ENCODE measurements around the gene RALGAPA2. TPM values are rescaled to one million over a fixed set of nuclear protein-coding genes. Genes with fewer than 3 reads are reported as not detected.

RALGAPA2 gene
- total and polyA plus RNA-seq, 8 donors, result 9.6 to 41.7 (median 24.5) TPM

- Histone ChIP-seq H3K27ac (no peak overlapping the region), H3K4me3 (no peak overlapping the region), H3K9me3 (no peaks in the 10 kb centered on the region), H3K36me3 (no peaks in the 10 kb centered on the region), H3K27me3 (no peaks in the 10 kb centered on the region), H3K4me1 (peaks cover 0 to 12% (median 6%) of the 10 kb centered on the region in 3 donors)
- FAIRE-seq, result no peak
- intact Hi-C loops (cut with DNase I), result no loop called here
- WGBS, 2 donors, result 95 to 96% methylated on average over 4 of the region's 4 CpGs
- DNase-seq, result no peak
- TF ChIP-seq CTCF (IDR thresholded peaks at IDR 0.05), result no peak
- no peak for ATAC-seq
Observed at GRCh38 chr20:20691477-20692235, 20.8 kb downstream of the RALGAPA2 start.

GRCh38 chr20:20690676-20691476, 21.6 kb downstream of the RALGAPA2 start:
- DNase-seq, result no peak
- 75 to 78% methylated on average over 8 of the region's 8 CpGs for WGBS, 2 donors
- Histone ChIP-seq H3K27me3 (no peaks in the 10 kb centered on the region), H3K9me3 (no peaks in the 10 kb centered on the region), H3K4me1 (peaks cover 0 to 12% (median 6%) of the 10 kb centered on the region in 3 donors), H3K4me3 (no peak overlapping the region), H3K27ac (no peak overlapping the region), H3K36me3 (no peaks in the 10 kb centered on the region)
- TF ChIP-seq CTCF (IDR thresholded peaks at IDR 0.05), result no peak
- intact Hi-C loops (cut with DNase I), result no loop called here
- ATAC-seq, result peak in 3 of 4 donors; percentile 60 to 65 (median 62)
- FAIRE-seq, result no peak

- H3K4me1 ChIP-seq, result peaks cover 0 to 6% (median 0%) of the 10 kb centered on the region in 3 donors
- ATAC-seq (no peak), DNase-seq (no peak), FAIRE-seq (no peak)
- H3K27ac ChIP-seq, result no peak overlapping the region
- no peak overlapping the region for H3K4me3 ChIP-seq
- no peaks in the 10 kb centered on the region for H3K36me3 ChIP-seq
- intact Hi-C loops (cut with DNase I), result no loop called here
- TF ChIP-seq CTCF (IDR thresholded peaks at IDR 0.05), result no peak
- H3K27me3 ChIP-seq, result no peaks in the 10 kb centered on the region
- WGBS, 2 donors, result 92 to 94% methylated on average over 5 of the region's 5 CpGs
- H3K9me3 ChIP-seq, result no peaks in the 10 kb centered on the region
Observed at GRCh38 chr20:20687319-20687718, 25.1 kb downstream of the RALGAPA2 start.

GRCh38 chr20:20685635-20686034, 26.8 kb downstream of the RALGAPA2 start:
- no peaks in the 10 kb centered on the region for H3K36me3 ChIP-seq
- peak in 1 of 4 donors; percentile 39 for ATAC-seq
- TF ChIP-seq CTCF (IDR thresholded peaks at IDR 0.05), result no peak
- intact Hi-C loops (cut with DNase I), result no loop called here
- no peaks in the 10 kb centered on the region for H3K4me1 ChIP-seq
- no peaks in the 10 kb centered on the region for H3K27me3 ChIP-seq
- no peak overlapping the region for H3K27ac ChIP-seq
- FAIRE-seq, result no peak
- WGBS, 2 donors, result 81 to 84% methylated on average over 3 of the region's 3 CpGs
- H3K4me3 ChIP-seq, result no peak overlapping the region
- no peak for DNase-seq
- H3K9me3 ChIP-seq, result no peaks in the 10 kb centered on the region

Measured in pancreas (tissue), 10 donors.